HG03565 (cell line): Measurements from ENCODE around the gene GPANK1.

Experiments
- ATAC-seq: cut with Tn5 transposase; IDR thresholded peaks from one replicate; pipeline ENCODE4 v1.9.1; 2021; ENCODE audit warnings: mild to moderate bottlenecking, moderate library complexity; ENCODE audit not compliant: unreplicated experiment

The GPANK1 gene

GRCh38 chr6:31643818-31644454 is 20.9 kb downstream of the GPANK1 start:
- no peak for ATAC-seq

- no peak for ATAC-seq
Observed at GRCh38 chr6:31642798-31643570, 21.8 kb downstream of the GPANK1 start.

GRCh38 chr6:31641370-31641769 is 23.4 kb downstream of the GPANK1 start:
- ATAC-seq: no peak

- ATAC-seq: no peak
Observed at GRCh38 chr6:31640612-31641011, 24.2 kb downstream of the GPANK1 start.

- ATAC-seq: no peak
Observed at GRCh38 chr6:31639449-31639861, 25.3 kb downstream of the GPANK1 start.

GRCh38 chr6:31639043-31639442 is 25.8 kb downstream of the GPANK1 start:
- no peak for ATAC-seq

GRCh38 chr6:31636698-31637596 is 27.9 kb downstream of the GPANK1 start:
- ATAC-seq: no peak

GRCh38 chr6:31634969-31635575 is 29.7 kb downstream of the GPANK1 start:
- no peak for ATAC-seq

GRCh38 chr6:31634131-31634530 is 30.7 kb downstream of the GPANK1 start:
- ATAC-seq: no peak

GRCh38 chr6:31633447-31633846 is 31.4 kb downstream of the GPANK1 start:
- no peak for ATAC-seq

GRCh38 chr6:31632279-31632946 is 32.4 kb downstream of the GPANK1 start:
- no peak for ATAC-seq

- ATAC-seq: no peak
Observed at GRCh38 chr6:31631681-31632278, 33.0 kb downstream of the GPANK1 start.

GRCh38 chr6:31631209-31631608 is 33.6 kb downstream of the GPANK1 start:
- ATAC-seq: no peak

GRCh38 chr6:31630177-31630934 is 34.4 kb downstream of the GPANK1 start:
- no peak for ATAC-seq

- no peak for ATAC-seq
Observed at GRCh38 chr6:31629014-31629413, 35.8 kb downstream of the GPANK1 start.

- ATAC-seq: no peak
Observed at GRCh38 chr6:31627690-31628287, 37.0 kb downstream of the GPANK1 start.

- ATAC-seq: no peak
Observed at GRCh38 chr6:31626952-31627351, 37.8 kb downstream of the GPANK1 start.

GRCh38 chr6:31624070-31624469 is 40.7 kb downstream of the GPANK1 start:
- ATAC-seq: no peak

GRCh38 chr6:31622684-31623091 is 42.1 kb downstream of the GPANK1 start:
- no peak for ATAC-seq
